Skeletal muscle cell (primary cell): ENCODE data around the gene MIER2.
"Not testable (repeated sequence)": the region's sequence is repeated elsewhere in the genome, so short reads cannot be mapped to it uniquely, and the experiment has no call there.

Experiments used
- DNase-seq: peaks from one replicate; pipeline ENCODE4 v3.0.0-alpha.2; 2010; ENCODE audit warnings: low read depth
- H3K4me3 ChIP-seq: 2 replicates; pipeline ENCODE4 v1.5.1; 2011; ENCODE audit warnings: low read depth, mild to moderate bottlenecking, control low read depth, low read length, moderate library complexity

Gene MIER2

GRCh38 chr19:275000-275399 is 69.6 kb downstream of the MIER2 start:
- no peak for DNase-seq

GRCh38 chr19:273393-273792 is 71.2 kb downstream of the MIER2 start:
- no peak overlapping the region for H3K4me3 ChIP-seq
- no peak for DNase-seq

More at GRCh38 chr19:275000-275399, 69.6 kb downstream of the MIER2 start:
- no peak overlapping the region for H3K4me3 ChIP-seq

GRCh38 chr19:271856-272255 is 72.7 kb downstream of the MIER2 start:
- DNase-seq = no peak
- no peak overlapping the region for H3K4me3 ChIP-seq

- not testable (repeated sequence) for DNase-seq, H3K4me3 ChIP-seq
Observed at GRCh38 chr19:270766-271318, 73.8 kb downstream of the MIER2 start.

- DNase-seq = no peak
- no peak overlapping the region for H3K4me3 ChIP-seq
Observed at GRCh38 chr19:269241-269640, 75.4 kb downstream of the MIER2 start.

- no peak for DNase-seq
- no peak overlapping the region for H3K4me3 ChIP-seq
Observed at GRCh38 chr19:262125-262524, 82.5 kb downstream of the MIER2 start.

GRCh38 chr19:256804-257203 is 87.8 kb downstream of the MIER2 start:
- DNase-seq, H3K4me3 ChIP-seq: not testable (repeated sequence)
